Adipose tissue (tissue), 3 donors: ENCODE measurements around the gene PCK1. TPM values are rescaled to one million over a fixed set of nuclear protein-coding genes. Genes with fewer than 3 reads are reported as not detected.

ENCODE experiments used
- H3K27ac ChIP-seq: one replicate; pipeline ENCODE4 v1.5.1; 2013; ENCODE audit warnings: low read depth, low read length
- WGBS, 3 donors: extraction: QIAGEN DNeasy Blood & Tissue Kit; methylation state at CpG; one replicate each; pipeline ENCODE4 v1.1.7; 2013; 5-methylcytosine and 5-hydroxymethylcytosine counted together
- polyA plus RNA-seq, 3 donors: library from polyadenylated mRNA; stranded (reverse); fragments of 200-250 nt; gene quantifications; one replicate each; pipeline ENCODE4 v1.2.3, GENCODE V29; 2013
- donor health status: healthy with polysubstance abuse.
- donor health status: Bipolar disorder and iron deficiency.
- donor health status: healthy.

The PCK1 gene
- polyA plus RNA-seq, 3 donors: 20.8 to 161 (median 49.9) TPM

DNA sequence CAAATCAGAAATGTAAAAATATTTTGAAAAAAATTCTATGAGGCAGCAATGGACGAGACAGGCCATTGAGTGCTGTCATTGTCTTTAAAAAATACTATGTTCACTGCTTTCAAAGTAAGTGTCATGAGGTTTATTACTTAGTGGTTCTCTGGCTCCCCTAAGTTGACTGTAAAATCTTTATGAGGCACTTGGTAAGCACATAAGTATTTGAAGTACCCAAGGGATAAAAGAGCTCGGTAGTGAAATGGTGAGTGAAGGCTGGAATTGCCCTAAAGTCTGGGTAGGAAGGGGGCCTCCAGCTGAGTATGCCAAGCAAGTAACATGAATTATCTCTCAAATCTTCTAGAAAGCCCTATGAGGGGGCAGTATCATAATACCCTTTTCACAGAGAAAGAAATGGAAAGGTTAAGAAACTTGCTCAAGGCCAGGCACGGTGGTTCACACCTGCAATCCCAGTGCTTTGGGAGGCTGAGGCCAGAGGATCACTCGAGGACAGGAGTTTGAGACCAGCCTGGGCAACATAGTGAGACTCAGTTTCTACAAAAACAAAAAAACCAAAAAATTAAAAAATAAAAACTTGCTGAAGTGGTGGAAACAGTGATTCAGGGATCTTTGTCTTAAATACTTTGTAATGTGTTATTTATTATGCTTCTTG lies 30.5 kb upstream of the PCK1 start:
- WGBS, 3 donors: 73 to 84% (median 76%) methylated on average over 4 of the region's 4 CpGs
- H3K27ac ChIP-seq: no peak overlapping the region

DNA sequence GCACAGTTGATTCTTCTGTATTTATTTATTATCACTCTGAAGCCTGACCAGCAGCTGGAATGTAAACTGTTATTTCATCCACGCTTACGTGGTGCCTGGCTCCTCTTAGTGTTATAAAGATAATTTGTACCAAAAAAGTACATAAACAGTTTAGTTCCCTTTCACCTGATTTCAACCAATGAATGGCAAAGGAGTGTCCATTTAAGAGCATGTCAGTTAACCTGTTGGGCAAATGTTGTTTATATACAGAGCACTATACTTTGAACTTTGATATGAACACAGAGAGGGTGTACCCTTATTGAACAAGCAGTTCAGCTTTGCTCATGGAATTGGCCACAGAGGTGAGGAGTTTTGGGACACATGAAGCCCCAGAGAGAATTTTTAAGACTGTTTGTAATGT lies 28.8 kb upstream of the PCK1 start:
- 72 to 84% (median 74%) methylated on average over 2 of the region's 2 CpGs for WGBS, 3 donors

DNA sequence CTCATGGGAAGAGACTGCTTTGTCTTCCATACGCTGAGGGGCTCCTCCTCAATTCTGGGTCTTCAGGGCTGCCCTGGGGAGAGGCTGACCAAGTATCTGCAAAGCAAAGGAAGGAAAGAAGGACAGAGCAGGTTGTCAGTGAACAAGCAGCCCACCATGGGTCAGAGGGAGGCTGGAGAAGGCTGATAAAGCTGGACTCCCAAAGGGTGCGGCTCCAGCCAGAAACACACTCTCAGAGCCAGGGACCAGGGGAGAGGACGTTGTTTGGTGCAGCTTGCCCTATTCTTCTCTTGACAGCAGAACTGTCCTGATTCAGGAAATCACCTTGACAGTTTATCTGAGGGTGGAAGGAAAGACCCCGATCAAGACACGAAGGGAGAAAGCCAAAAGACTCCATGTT lies 25.6 kb upstream of the PCK1 start:
- WGBS, 3 donors: 74 to 77% (median 77%) methylated on average over 5 of the region's 5 CpGs
- H3K27ac ChIP-seq: no peak overlapping the region

More for the DNA sequence above, 28.8 kb upstream of the PCK1 start:
- H3K27ac ChIP-seq: no peak overlapping the region

DNA sequence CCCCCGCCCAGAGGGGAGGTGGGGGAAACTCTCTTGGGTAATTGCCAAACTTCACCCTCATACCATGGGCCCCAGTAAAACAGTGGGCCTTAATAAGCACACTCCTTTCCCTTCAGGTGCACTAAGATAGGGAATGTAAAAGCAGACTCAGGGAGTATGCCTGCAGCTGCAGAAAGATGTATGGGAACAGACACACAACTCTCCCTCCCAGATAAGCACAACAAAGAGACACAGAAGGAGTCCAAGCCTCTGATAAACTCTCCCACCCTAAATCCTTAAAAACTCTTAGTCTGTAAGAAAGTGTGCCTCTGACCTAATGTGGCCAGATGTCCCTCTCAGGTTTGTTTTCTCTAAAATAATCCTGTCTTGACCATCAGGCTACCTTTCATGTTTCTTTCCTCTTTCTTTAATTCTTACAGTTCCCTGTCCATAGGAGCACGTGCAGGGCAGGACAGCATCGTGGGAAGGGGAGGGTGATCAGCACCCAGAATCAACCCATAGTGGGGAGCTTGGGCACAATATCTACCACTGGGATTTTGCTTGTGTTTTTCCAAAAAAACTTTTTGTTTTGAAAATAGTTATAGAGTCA lies 24.7 kb upstream of the PCK1 start:
- no peak overlapping the region for H3K27ac ChIP-seq
- 59 to 72% (median 71%) methylated on average over 3 of the region's 3 CpGs for WGBS, 3 donors

DNA sequence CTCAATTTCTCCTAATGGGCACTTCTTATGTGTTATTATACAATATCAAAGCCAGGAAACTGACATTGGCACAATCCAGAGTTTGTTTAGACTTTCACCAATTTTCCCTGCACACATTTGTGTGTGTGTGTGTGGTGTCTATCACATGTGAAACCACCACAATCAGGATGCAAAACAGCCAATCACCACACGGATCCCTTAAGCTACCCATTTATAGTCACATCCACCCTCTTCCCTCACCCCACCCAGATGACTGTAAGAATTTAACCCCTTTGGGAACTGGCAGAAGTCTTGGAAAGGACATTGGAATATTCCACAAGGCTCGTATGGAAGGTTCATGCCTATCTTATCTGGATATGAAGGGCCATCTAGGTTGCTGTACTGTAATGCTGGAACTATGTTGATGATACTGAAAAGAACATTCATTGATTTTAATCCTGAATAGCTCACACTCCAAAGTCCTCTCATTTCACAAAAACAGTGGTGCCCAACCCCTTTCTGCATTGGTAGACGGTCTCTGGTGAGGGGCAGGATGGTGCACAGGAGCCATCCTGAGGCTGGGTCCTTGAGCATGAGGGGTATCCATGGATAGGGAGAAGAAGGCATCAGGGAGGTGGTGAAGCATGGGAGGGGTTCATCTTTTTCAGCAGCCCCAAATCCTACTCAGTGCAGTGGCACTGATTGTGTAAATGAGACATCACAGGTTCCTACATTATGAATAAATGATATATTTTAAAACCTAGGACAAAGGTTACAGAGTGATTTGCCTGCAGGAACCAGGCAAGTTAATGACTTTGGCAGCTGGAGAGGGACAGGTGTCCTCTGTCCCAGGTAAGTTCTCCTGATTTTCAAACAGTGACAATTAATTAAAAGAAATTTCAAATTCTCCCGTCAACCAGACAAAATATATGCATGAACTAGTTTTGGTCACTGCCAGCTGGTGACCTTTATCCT lies 23.9 kb upstream of the PCK1 start:
- WGBS, 3 donors: 53 to 80% (median 79%) methylated on average over 4 of the region's 4 CpGs
- H3K27ac ChIP-seq: no peak overlapping the region

DNA sequence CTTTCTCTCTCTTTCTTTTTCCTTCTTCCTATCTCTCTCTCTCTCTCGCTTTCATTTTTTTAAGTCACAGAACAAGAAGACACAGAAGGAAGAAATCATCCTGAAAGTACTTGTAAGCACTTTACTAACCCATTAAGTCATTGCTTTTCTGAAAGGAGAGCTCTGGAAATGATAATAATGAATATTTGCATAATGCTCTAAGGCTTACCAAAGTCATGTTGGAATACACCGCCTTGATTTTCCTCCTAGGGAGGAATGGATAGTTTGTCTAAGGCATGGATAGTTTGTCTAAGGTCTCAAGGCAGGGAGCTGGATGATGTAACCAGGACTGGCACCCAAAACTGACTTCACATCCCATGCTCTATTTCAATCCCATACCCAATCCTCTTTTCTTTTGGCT lies 23.1 kb upstream of the PCK1 start:
- no peak overlapping the region for H3K27ac ChIP-seq
- 89 to 92% (median 90%) methylated on average over 2 of the region's 2 CpGs for WGBS, 3 donors

DNA sequence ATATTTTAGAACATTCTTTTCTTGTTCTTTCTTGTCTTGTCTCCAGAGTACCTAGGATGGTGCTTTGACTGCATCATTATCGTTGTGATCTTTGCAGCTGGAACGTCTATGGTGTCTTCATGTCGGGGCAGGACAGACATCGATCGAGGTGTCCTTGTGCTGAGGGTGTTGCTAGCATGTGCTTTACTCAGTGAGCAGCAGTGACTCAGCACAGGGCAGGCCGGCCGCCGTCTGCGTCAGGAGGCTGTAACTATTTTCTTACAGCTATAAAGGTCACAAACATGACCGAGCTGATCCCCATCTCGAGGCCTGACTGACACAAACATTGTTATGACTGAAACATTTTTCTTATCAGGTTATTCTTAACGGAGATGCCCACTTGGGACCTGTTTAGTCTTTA lies 21.0 kb upstream of the PCK1 start:
- H3K27ac ChIP-seq: no peak overlapping the region
- 78 to 87% (median 82%) methylated on average over 12 of the region's 12 CpGs for WGBS, 3 donors

DNA sequence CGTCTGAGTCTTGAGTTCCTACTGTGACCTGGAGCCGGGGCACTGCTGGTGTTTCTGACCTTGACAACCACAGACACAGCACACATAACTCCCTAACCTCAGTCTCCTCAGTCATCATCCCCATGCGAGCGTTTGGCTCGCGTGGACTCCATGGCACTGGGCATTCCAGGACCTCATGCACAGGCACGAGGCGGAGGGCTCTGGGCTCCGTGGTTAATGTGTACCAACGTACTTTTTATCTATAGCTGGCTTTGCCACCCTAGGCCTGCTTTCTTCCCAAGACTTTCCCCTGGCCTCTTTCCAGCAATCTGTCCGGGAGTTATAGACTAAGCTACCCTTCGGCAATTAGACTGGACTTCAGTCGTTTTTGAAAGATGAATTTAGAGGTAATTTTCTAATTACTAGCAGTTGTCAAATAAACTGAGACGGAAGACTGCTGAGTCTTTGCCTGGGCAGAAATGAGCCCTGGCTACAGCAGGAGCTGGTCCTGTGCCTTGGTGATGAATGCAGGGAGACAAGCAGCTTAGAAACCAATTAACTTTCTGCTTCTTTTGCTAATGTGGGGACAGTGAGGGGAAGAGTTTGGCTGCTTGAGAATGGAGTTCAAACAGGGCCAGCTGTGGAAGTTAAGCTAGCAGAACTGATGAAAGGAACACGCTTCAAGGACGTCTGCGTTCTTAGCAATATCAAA lies 19.9 kb upstream of the PCK1 start:
- H3K27ac ChIP-seq: no peak overlapping the region
- 35 to 83% (median 77%) methylated on average over 17 of the region's 17 CpGs for WGBS, 3 donors

DNA sequence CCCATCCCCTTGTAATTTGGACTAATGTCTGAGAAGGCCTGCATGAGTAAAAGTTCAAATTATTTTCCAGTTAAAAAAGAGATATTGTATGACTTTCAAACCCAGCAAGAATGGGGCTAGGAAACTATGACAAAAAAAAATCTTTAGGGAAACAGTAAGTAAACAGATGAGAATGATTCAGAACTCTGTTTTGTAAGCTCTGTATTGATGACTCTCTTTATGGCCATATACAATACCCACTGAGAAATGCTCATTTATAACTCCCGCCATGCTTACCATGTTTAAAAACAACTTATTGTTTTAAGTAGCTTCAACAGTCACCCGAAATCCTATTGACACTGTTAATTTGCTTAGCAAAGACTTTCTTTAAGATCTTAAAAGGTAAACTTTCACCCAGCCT lies 17.2 kb upstream of the PCK1 start:
- no peak overlapping the region for H3K27ac ChIP-seq
- 36 to 78% (median 71%) methylated on average over 2 of the region's 2 CpGs for WGBS, 3 donors

DNA sequence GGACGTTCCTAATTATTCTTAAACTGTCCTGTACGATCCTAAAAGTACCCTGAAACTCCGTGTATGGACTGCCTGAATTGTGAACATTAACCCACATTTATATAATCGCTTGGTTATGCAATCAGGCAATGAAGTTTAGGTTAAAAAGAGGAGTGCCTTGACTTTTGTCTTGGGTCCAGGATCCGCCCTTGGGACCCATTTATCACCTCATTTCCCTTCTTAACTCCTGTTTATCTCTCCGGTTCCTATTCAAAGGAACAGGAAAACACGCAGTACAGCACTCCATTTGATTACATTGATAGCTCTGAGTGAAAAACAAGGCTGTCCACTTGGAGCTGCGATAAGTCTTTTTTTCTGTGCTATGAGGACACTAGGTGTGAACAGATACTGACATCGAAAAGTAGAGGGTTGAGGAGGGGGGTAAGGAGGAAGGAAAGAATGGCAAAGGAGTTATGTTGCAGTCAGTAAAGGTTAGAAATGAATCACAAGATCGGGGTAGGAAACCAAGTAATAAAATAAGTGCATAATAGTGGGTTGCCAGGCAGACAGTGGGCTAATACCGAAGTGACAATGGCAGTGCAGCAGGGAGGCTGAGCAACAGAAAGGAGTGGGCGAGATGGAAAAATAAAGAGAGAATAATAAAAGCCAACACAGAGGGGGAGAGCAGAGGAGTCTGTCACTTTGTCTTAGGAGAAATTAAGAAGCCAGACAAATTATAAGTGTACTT lies 15.9 kb upstream of the PCK1 start:
- H3K27ac ChIP-seq: no peak overlapping the region
- WGBS, 3 donors: 42 to 56% (median 46%) methylated on average over 12 of the region's 12 CpGs

DNA sequence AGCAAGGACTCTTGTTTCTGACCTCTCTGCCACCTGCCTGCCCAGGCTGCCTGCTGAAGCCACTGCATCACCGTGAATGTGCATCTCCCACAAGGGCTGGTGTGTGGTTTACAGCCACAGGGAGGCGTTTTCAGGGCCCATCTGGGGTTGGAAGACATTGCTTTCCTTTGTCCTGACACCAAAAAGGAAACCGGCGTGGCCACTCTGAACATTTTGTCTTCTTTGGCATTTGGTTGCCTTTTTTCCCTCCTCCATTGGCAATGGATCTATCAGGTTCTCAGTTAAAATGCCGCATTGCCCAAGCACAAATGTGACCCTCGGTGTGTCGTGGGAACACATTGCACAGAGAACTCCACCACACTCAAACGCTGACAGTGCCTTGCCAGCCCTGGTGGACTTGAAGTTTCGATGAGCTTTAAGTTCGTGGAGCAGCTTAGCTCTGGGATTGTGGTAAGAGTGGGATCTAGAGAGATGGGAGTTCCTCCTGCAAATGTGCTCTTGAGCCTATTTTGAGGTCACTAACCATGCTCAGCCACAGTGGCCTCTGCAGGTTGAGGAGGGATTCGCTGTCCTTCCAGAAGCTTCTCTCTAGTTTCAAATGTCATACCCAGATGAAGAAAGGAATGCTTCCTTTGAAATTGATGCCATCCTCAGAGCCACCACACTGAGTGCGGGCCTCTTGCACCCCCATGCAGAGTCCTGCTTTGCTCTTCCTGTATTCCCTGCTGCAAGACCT lies 14.8 kb upstream of the PCK1 start:
- WGBS, 3 donors: 71 to 87% (median 79%) methylated on average over 12 of the region's 12 CpGs
- H3K27ac ChIP-seq: no peak overlapping the region

DNA sequence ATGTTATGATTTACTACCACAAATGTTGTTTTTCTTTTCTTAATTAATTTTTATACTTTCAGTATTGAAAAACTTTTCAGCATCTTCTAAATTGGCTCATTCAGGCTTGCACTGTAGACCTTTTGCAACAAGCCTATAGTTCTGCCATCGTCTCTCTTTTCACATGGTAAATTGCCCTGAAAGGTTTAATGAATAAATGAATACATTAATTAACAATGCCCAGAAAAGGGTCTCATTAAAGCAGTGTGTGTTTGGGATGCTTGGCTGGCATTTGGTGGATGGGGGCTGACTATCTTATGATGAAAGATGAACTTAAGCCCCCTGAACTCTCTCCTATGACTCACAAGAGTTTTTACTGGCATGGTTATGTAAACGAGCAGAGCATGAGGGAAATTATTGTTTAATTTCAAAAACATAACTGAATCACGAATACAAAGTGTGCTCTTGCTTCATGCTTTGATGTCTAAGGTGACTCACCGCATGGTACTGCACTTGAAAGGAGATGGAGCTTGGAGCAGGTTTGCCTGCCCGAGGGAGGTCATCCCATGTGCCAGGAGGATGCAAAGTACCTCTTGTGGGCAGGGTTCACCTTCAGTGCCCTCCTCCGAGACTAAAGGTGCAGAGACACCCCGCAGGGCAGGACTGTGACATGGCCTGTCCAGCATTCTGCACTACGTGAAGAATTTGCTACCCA lies 13.8 kb upstream of the PCK1 start:
- 75 to 83% (median 77%) methylated on average over 8 of the region's 8 CpGs for WGBS, 3 donors
- H3K27ac ChIP-seq: no peak overlapping the region

DNA sequence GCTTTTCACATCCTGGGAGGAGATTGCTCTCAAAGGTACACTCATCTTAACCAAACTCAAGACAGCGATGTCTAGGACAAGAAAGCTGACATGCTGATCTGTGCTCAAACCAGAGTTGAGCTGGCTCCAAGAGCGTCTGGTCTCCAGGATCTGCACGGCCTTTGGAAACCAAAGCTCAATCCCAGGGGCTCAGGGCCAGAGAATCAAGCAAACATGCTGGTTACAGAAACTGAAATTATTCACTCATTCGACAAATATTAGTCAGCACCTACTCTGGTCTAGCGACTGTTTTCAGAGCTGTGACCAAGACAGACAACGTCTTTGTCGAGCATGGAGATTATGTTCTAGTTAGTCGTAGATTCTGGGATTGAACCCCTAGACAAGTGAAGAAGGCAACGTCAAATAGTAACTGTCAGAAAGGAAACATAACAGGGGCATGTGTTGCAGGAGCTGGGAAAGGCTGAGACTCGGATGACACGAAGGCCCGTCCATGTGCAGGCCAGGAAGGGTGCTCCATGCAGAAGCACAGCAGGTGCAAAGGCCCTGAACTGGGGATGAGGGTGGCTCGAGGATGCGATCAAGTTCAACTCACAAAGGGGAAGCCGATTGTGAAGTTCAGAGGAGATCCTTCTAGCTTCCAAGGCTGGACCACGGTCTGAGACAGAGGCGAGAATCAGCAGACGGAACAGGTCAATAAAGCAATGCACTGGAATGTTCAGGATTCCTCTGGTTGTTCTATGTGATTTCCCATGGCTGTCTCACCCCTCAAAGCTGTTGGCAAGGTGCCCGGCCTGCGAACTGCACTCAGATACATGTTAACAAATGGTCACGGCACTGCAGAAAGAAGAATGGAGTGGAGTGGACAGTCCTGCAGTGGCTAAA lies 12.5 kb upstream of the PCK1 start:
- no peak overlapping the region for H3K27ac ChIP-seq
- 66 to 87% (median 81%) methylated on average over 21 of the region's 21 CpGs for whole genome bisulfite sequencing, 3 donors

DNA sequence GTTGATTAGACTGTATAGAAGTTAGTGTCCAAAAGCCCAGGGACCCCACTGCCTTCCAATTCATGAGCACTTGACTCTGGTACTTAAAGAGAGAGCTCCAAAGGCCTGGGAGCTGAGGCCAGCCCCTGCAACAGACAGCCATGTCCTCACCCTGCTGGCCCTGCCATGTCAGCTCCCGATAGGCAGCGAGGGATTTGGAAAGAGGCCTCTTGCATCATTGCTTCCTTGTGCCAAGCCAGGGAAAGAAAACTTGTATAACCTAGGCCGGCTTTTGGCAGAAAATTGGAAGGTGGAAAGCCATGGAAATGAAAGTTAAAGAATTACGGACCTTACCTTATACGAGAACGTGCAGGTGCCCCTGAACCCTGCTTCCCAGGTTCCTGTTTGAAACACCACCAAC lies 8.4 kb upstream of the PCK1 start:
- no peak overlapping the region for H3K27ac ChIP-seq
- WGBS, 3 donors: 71 to 85% (median 77%) methylated on average over 6 of the region's 6 CpGs

DNA sequence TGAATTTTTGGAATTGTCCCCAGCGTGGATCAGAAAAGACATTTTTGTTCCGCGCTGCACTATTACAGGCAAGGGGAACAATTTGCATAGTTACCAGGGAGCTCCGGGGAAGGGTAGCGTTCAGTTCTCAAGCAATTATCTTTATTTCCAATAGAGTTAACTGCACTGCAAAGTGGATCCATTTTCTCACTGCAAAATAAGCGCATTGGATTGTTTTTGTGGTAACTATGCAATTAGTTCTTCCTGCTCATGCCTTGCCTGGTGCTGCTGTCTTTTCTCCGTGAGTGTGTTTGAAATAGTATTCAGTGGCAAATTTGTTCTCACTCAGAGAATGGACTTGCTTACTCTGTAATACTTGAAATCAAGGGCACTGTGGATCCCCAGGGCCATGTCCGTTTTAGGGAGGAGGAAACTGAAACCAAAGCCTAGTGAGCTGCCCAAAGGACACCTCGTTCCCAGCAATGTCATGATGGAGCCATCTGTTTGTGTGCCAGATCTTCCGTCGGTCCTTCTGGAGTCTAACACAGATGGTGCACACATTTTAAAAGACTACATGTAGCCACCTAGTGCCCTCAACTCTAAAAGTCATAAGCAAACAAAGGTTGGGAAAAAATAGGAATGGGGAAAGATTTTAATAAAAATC lies 7.4 kb upstream of the PCK1 start:
- 76 to 83% (median 77%) methylated on average over 11 of the region's 11 CpGs for WGBS, 3 donors
- H3K27ac ChIP-seq: no peak overlapping the region
